Esophagus squamous epithelium (tissue), 4 donors: Measurements from ENCODE around the gene SLC12A8.

Experiments used
- CTCF ChIP-seq, 6 experiments: fragments of 450-650 bp in 4 of 6; fragments of 200-600 bp in 2 of 6; sonication (generic) in 2 of 6; IDR thresholded peaks; one replicate each; pipeline ENCODE4 v1.5.1; 2016 to 2019; ENCODE audit warnings: antibody characterized with exemption in 6 of 6, mild to moderate bottlenecking in 4 of 6, moderate library complexity in 4 of 6
- POLR2A ChIP-seq, 4 donors: fragments of 450-650 bp; IDR thresholded peaks; one replicate each; pipeline ENCODE4 v1.6.1; 2017; ENCODE audit warnings: antibody characterized with exemption in 4 of 4, mild to moderate bottlenecking in 4 of 4, moderate library complexity in 3 of 4

- TF ChIP-seq CTCF (IDR thresholded peaks at IDR 0.05) (no peak), POLR2A (IDR thresholded peaks at IDR 0.05) (no peak)
Observed at GRCh38 chr3:125050488-125051090, 162.0 kb downstream of the SLC12A8 start.
